Body of pancreas (tissue), 4 donors: ENCODE measurements around the gene ZSCAN30. TPM values are rescaled to one million over a fixed set of nuclear protein-coding genes. Genes with fewer than 3 reads are reported as not detected.
A peak's percentile ranks its signal among the peaks of the same experiment; 100 is the strongest.
"Not testable (repeated sequence)": the region's sequence is repeated elsewhere in the genome, so short reads cannot be mapped to it uniquely, and the experiment has no call there.

ENCODE experiments used
- ATAC-seq: fragments of 150-250 bp; one replicate; pipeline ENCODE4 v1.9.1; 2016
- DNase-seq, 4 donors: peaks; one replicate each; pipeline ENCODE4 v3.0.0-alpha.2; 2019
- H3K27ac ChIP-seq, 4 donors: fragments of 200-600 bp; sonication (generic); 1 replicate in 3 of 4; 2 replicates in 1 of 4; pipeline versions ENCODE4 v1.5.1 to v1.6.1; 2016 to 2019; ENCODE audit warnings: mild to moderate bottlenecking in 1 of 4, mixed read lengths in 1 of 4, moderate library complexity in 1 of 4
- H3K27me3 ChIP-seq, 2 donors: fragments of 200-600 bp; sonication (generic); one replicate each; pipeline ENCODE4 v1.6.0; 2016; ENCODE audit warnings: mild to moderate bottlenecking in 1 of 2
- H3K36me3 ChIP-seq, 2 donors: fragments of 200-600 bp; sonication (generic); replicated peaks in 1 of 2; 2 replicates each; pipeline ENCODE4 v1.5.1; 2016; ENCODE audit warnings: low read depth in 2 of 2; ENCODE audit not compliant: insufficient read depth in 1 of 2
- H3K4me1 ChIP-seq: fragments of 200-600 bp; sonication (generic); one replicate; pipeline ENCODE4 v1.6.0; 2016
- H3K4me3 ChIP-seq, 2 donors: fragments of 200-600 bp; sonication (generic); 1 replicate in 1 of 2; 2 replicates in 1 of 2; pipeline ENCODE4 v1.5.1; 2016 to 2019
- H3K9me3 ChIP-seq, 3 donors: fragments of 200-600 bp; sonication (generic); 1 replicate in 2 of 3; 2 replicates in 1 of 3; pipeline ENCODE4 v1.5.1; 2016
- POLR2A ChIP-seq, 3 donors: fragments of 450-650 bp; IDR thresholded peaks; one replicate each; pipeline ENCODE4 v1.6.1; 2016; ENCODE audit warnings: antibody characterized with exemption in 3 of 3, mild to moderate bottlenecking in 2 of 3
- WGBS, 2 donors: methylation state at CpG; one replicate each; pipeline ENCODE4 v1.1.5; 2017; 5-methylcytosine and 5-hydroxymethylcytosine counted together
- intact Hi-C: fragments of 100-400 bp; cut with DNase I; formaldehyde crosslinking; loops from one replicate; pipeline ENCODE4 v1.15.1; 2023
- total RNA-seq, 2 donors: library from RNA; depleted of rRNA; stranded (reverse); fragments of >200 nt; gene quantifications; one replicate each; pipeline ENCODE4 v1.1.0, GENCODE V29; 2016
- TF ChIP-seq, protein P1 (sequence below), 7 experiments: fragments of 450-650 bp in 4 of 7; fragments of 200-600 bp in 3 of 7; sonication (generic) in 3 of 7; IDR thresholded peaks; one replicate each; pipeline ENCODE4 v1.5.1; 2016 to 2019; ENCODE audit warnings: antibody characterized with exemption in 7 of 7

Gene ZSCAN30
- total RNA-seq, 2 donors from 2014 or later, result 9.9 to 19.4 TPM

DNA sequence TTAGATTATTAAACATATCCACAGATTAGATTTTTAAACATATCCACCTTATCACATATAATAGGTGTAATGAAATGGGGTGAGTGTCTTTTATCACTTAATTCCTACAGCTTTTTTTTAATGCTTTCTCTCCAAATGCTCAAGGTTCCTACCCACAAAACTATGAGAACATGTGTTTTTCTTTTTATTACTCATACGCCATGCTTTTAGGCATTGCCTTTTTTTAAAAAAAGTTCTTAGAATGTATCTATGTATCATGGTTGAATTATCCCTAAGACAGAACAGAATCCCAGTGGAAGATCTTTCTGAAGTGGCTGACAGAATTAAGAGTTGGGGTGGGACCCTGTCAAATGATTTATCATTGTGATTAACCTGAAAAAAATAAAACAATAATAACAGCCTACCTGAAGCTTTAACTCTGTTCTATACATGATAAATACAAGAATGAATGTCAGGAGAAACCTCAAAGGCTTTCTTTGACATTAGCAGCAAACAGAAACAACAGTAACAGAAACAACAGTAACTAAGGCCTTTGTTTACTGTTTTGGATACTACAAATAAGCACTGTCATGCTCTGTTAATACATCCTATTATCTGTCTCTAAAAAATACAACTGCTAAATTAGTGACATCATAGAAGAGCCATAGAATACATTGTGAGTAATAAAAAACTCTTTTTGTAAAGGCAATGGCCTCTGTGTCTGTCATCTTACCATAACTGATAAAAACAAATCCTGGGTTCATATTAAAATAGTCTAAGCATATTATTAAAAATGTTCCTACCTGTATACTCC, 53.3 kb downstream of the ZSCAN30 start:
- WGBS, 2 donors, result 80 to 90% methylated on average over 1 of the region's 1 CpG
- H3K27me3 ChIP-seq, result no peaks in the 10 kb centered on the region
- intact Hi-C loops, result no loop called here

GRCh38 chr18:35231052-35231451, 59.0 kb downstream of the ZSCAN30 start:
- H3K27me3 ChIP-seq, result no peaks in the 10 kb centered on the region
- H3K4me1 ChIP-seq, result no peaks in the 10 kb centered on the region
- ATAC-seq, result peak; percentile 95
- WGBS, 2 donors, result 0% methylated on average over 6 of the region's 6 CpGs
- intact Hi-C loops, result no loop called here
- H3K36me3 ChIP-seq, result no peaks in the 10 kb centered on the region
- DNase-seq, result peak; percentile 84 to 89 (median 86)
- no peak overlapping the region for H3K4me3 ChIP-seq
- no peak overlapping the region for H3K27ac ChIP-seq
- TF ChIP-seq, protein P1, sequence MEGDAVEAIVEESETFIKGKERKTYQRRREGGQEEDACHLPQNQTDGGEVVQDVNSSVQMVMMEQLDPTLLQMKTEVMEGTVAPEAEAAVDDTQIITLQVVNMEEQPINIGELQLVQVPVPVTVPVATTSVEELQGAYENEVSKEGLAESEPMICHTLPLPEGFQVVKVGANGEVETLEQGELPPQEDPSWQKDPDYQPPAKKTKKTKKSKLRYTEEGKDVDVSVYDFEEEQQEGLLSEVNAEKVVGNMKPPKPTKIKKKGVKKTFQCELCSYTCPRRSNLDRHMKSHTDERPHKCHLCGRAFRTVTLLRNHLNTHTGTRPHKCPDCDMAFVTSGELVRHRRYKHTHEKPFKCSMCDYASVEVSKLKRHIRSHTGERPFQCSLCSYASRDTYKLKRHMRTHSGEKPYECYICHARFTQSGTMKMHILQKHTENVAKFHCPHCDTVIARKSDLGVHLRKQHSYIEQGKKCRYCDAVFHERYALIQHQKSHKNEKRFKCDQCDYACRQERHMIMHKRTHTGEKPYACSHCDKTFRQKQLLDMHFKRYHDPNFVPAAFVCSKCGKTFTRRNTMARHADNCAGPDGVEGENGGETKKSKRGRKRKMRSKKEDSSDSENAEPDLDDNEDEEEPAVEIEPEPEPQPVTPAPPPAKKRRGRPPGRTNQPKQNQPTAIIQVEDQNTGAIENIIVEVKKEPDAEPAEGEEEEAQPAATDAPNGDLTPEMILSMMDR (IDR thresholded peaks at IDR 0.05), result peak; percentile 83 to 99 (median 91)
- no peak for TF ChIP-seq POLR2A (IDR thresholded peaks at IDR 0.05)
- no peaks in the 10 kb centered on the region for H3K9me3 ChIP-seq

More for the DNA sequence above, 53.3 kb downstream of the ZSCAN30 start:
- Histone ChIP-seq H3K9me3 (no peaks in the 10 kb centered on the region), H3K4me3 (no peak overlapping the region), H3K27ac (no peak overlapping the region), H3K36me3 (no peaks in the 10 kb centered on the region), H3K4me1 (peaks cover 7% of the 10 kb centered on the region)
- TF ChIP-seq, protein P1 (IDR thresholded peaks at IDR 0.05), result no peak
- no peak for TF ChIP-seq POLR2A (IDR thresholded peaks at IDR 0.05)
- no peak for ATAC-seq
- DNase-seq, result no peak

GRCh38 chr18:35227254-35227653, 62.8 kb downstream of the ZSCAN30 start:
- Histone ChIP-seq H3K4me3 (no peak overlapping the region), H3K4me1 (no peaks in the 10 kb centered on the region), H3K36me3 (no peaks in the 10 kb centered on the region), H3K9me3 (no peaks in the 10 kb centered on the region), H3K27me3 (no peaks in the 10 kb centered on the region), H3K27ac (no peak overlapping the region)
- DNase-seq (no peak), ATAC-seq (no peak)
- intact Hi-C loops, result loop anchor here (5.0 kb wide), 1 partner anchor 125 kb away; no protein-coding TSS in a partner anchor
- WGBS, 2 donors, result 56 to 69% methylated on average over 1 of the region's 1 CpG
- TF ChIP-seq POLR2A (IDR thresholded peaks at IDR 0.05), result no peak
- TF ChIP-seq, protein P1 (IDR thresholded peaks at IDR 0.05), result no peak

DNA sequence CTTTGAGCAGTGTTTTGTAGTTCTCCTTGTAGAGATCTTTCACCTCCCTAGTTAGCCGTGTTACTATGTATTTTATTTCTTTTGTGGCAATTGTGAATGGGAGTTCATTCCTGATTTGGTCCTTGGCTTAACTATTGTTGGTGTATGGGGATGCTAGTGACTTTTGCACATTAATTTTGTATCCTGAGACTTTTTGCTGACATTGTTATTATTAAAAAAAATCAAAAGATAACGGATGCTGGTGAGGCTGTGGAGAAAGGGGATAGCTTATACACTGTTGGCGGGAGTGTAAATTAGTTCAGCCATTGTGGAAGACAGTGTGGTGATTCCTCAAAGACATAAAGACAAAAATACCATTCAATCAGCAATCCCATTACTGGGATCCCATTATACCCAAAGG, 66.2 kb downstream of the ZSCAN30 start:
- Histone ChIP-seq H3K36me3 (no peaks in the 10 kb centered on the region), H3K27ac (no peak overlapping the region), H3K4me1 (no peaks in the 10 kb centered on the region), H3K9me3 (no peaks in the 10 kb centered on the region), H3K4me3 (no peak overlapping the region), H3K27me3 (no peaks in the 10 kb centered on the region)
- DNase-seq, result no peak
- 76 to 77% methylated on average over 3 of the region's 3 CpGs for WGBS, 2 donors
- no peak for TF ChIP-seq POLR2A (IDR thresholded peaks at IDR 0.05)
- TF ChIP-seq, protein P1 (IDR thresholded peaks at IDR 0.05), result no peak
- ATAC-seq, result no peak
- intact Hi-C loops, result no loop called here

- 64 to 71% methylated on average over 6 of the region's 6 CpGs for WGBS, 2 donors
- no peak for ATAC-seq
Measured at GRCh38 chr18:35220424-35220823, 69.6 kb downstream of the ZSCAN30 start.

DNA sequence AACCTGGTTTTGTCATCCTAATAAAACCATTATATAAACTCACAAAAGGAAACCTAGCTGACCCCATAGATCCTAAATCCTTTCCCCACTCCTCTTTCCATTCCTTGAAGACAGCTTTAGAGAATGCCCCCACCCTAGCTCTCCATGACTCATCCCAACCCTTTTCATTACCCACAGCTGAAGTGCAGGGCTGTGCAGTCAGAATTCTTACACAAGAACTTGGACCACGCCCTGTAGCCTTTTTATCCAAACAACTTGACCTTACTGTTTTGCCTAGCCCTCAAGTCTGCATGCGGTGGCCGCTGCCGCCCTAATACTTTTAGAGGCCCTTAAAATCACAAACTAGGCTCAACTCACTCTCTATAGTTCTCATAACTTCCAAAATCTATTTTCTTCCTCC, 70.7 kb downstream of the ZSCAN30 start:
- H3K9me3 ChIP-seq, intact Hi-C loops, DNase-seq, ATAC-seq, H3K27me3 ChIP-seq, H3K36me3 ChIP-seq, H3K27ac ChIP-seq, H3K4me3 ChIP-seq, H3K4me1 ChIP-seq: not testable (repeated sequence)
- WGBS, 2 donors, result 85 to 89% methylated on average over 4 of the region's 4 CpGs

More at GRCh38 chr18:35220424-35220823, 69.6 kb downstream of the ZSCAN30 start:
- no peaks in the 10 kb centered on the region for H3K9me3 ChIP-seq
- H3K36me3 ChIP-seq, result no peaks in the 10 kb centered on the region
- TF ChIP-seq POLR2A (IDR thresholded peaks at IDR 0.05), result no peak
- TF ChIP-seq, protein P1 (IDR thresholded peaks at IDR 0.05), result no peak
- intact Hi-C loops, result no loop called here
- H3K4me1 ChIP-seq, result no peaks in the 10 kb centered on the region
- no peak overlapping the region for H3K4me3 ChIP-seq
- no peak overlapping the region for H3K27ac ChIP-seq
- DNase-seq, result no peak
- H3K27me3 ChIP-seq, result no peaks in the 10 kb centered on the region

DNA sequence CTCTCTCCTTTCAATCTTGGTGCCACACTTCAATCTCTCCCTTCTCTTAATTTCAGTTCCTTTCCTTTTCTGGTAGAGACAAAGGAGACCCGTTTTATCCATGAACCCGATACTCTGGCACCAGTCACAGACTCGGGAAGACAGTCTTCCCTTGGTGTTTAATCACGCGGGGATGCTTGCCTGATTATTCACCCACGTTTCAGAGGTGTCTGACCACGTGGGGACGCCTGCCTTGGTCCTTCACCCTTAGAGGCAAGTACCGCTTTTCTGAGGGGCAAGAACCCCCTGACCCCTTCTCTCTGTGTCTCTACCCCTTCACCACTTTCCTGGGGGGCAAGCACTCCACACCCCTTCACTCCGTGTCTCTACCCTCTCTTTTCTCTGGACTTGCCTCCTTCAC, 73.4 kb downstream of the ZSCAN30 start:
- H3K9me3 ChIP-seq, ATAC-seq, DNase-seq, intact Hi-C loops, H3K4me1 ChIP-seq, H3K27ac ChIP-seq, H3K4me3 ChIP-seq, H3K36me3 ChIP-seq, H3K27me3 ChIP-seq: not testable (repeated sequence)
- 73 to 79% methylated on average over 10 of the region's 10 CpGs for WGBS, 2 donors
